GM18909 (cell line): Measurements from ENCODE around the gene GPN3.
"Not testable (repeated sequence)": the region's sequence is repeated elsewhere in the genome, so short reads cannot be mapped to it uniquely, and the experiment has no call there.

Experiments used
- ATAC-seq: cut with Tn5 transposase; IDR thresholded peaks from one replicate; pipeline ENCODE4 v1.9.1; 2021; ENCODE audit warnings: mild to moderate bottlenecking; ENCODE audit not compliant: unreplicated experiment, poor library complexity

The GPN3 gene

DNA sequence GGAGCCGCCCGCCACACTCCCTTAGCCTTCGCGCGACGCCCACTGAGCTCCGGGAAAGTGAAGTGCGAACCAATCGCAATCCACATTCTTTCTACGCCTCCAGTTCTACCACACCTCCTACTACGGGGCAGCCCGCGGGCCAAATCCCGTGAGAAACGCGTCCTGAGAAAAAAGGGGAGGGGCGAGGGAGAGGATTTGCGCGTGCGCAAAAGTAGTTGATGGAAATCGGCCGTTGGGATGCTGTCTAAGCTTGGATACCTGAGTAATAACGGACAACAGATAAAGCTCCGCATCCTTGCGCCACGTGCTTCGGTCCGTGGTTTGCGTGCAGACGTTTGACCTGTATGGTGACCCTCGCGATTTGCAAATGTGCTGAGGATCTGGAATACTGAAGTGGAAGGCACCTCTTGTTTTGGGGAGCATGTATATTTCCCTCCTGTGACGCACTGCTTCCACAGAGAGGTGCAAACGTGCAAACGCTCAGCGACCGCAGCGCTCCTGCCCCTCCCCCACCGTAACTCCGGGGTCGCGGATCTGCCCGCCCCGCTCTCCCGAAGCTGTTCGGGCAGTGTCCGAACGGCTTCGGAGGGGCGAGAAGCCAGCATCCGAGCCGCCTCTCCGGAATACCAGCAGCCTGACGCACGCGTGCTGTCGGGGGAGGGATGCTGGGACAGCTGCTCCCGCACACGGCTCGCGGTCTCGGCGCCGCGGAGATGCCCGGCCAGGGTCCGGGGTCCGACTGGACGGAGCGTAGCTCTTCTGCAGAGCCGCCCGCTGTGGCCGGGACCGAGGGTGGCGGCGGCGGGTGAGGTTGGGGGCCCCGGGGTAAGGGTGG lies at the start of gene GPN3, which contains the start of gene FAM216A:
GPN3 (minus strand) TSS at position 44 of the 835 bp plus-strand sequence. CDS start 54 bp downstream, outside the sequence.
FAM216A (plus strand) TSS at position 632 of the 835 bp plus-strand sequence; CDS start at position 663, 31 bp downstream.
- peak; percentile 83 for ATAC-seq

DNA sequence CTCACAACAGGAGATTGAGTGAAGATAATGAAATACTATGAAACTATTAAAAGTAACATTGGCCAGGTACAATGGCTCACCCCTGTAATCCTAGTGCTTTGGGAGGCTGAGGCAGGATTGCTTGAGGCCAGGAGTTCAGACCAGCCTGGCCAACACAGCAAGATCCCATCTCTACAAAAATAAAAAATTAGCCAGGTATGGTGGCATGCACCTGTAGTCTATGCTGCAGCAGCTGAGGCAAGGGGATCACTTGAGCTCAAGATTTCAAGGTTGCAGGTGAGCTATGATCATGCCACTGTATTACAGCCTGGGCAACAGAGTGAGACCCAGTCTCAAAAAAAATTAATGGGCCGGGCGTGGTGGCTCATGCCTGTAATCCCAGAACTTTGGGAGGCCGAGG lies 48.9 kb upstream of the GPN3 start:
- no peak for ATAC-seq

- ATAC-seq, result no peak
Measured at GRCh38 chr12:110514363-110514762, 46.3 kb upstream of the GPN3 start.

DNA sequence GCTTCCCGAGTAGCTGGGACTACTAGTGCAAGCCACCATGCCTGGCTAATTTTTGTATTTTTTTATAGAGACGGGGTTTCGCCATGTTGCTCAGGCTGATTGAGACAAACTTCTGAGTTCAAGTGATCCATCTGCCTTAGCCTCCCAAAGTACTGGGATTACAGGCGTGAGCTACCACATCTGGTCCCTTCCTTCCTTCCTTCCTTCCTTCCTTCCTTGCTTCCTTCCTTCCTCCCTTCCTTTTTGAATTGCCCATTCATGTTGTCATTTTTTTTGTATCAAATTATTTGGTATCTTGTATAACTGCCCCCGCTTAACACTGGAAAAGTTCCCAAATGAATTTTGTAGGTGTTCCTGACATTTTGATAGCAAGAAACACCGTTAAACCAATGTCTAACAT lies 45.8 kb upstream of the GPN3 start:
- no peak for ATAC-seq

DNA sequence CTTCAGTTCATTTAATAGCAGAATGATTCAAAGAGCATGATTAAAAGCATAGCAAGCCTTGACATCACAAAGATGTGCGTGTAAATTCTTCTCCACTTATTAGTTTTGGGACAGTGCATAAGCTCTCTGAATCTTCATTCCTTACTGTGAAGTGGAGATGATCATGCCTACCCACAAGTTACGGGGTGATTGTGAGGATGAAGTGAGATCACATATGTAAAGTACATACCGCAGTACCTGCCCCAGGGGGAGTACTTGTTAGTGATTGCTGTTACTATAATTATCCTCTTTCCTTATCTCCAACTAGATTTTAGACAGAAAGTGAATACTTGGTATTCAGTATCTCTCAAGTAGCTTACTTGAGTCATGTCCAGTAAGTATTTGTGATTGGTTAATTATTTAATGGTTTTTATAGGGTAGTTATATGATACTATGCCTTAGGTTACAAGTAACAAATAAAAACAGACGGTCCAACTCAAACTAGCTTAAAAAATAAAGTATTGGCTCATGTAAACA lies 40.1 kb upstream of the GPN3 start:
- ATAC-seq, result no peak

DNA sequence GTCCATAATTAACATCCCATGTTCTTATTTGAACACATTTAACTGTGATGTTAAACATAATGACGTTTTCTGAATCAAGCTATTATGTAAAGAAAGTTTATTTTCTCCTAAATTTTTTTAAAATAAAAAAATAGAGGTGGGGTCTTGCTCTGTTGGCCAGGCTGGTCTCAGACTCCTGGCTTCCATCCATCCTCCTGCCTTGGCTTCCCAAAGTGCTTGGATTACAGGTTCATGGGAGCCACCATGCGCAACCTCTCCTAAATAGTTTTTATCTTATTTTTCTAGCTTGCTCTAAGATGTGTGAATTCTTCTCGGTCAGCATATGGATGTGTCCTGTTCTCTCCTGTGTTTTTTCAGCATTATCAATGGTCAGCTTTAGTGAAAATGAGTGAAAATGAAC lies 37.3 kb upstream of the GPN3 start:
- ATAC-seq, result no peak

DNA sequence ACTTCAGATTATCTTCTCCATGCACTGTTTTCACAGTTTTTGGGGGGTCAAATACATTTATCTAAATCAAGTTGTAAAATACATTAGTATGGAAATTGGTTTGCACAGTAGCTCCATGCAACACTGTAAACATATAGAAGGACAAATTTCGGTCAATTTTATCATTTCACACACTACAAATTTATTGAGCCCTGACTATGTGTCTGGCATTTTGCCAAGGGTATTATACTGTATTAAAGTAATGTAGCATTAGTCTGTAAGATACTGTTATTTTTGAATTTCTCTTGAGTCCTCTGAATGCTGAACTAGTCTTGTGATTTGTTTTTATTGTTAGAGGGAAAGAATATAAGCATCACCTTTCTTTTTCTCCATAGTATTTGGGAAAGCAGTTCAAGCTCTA lies 35.4 kb upstream of the GPN3 start:
- no peak for ATAC-seq

GRCh38 chr12:110501752-110502738 lies 34.0 kb upstream of the GPN3 start, which contains the start of the genes RAD9B and VPS29:
Gene RAD9B, plus strand, starts transcription at chr12:110502331. Its CDS starts 7 bp downstream, at chr12:110502338.
Gene VPS29, minus strand, starts transcription at chr12:110502111. Its CDS starts 60 bp downstream, at chr12:110502051.
- ATAC-seq, result peak; percentile 95

DNA sequence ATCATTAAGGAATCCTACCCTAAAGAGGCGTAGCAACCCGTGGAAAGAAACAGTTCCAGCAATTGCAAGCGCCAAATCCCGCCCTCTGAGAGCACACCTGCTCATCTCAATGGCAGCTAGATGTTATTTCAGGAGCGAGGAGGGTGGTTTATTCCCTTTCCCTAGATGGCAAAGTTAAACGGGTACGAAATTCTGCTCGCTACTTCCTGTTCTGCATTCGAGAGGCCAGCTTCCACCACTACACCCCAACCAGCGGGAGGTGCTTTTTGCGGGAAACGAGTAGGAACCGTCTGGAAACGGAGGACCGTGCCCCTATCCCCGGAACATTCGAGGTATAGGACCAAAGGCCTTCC lies 33.3 kb upstream of the GPN3 start:
- ATAC-seq, result peak; percentile 17

- ATAC-seq, result no peak
Measured at GRCh38 chr12:110498984-110499706, 31.1 kb upstream of the GPN3 start.

- no peak for ATAC-seq
Measured at GRCh38 chr12:110475426-110475825, 7.4 kb upstream of the GPN3 start.

GRCh38 chr12:110467847-110468213 lies 227 bp downstream of the GPN3 start:
- ATAC-seq, result no peak

GRCh38 chr12:110466791-110467190 lies 1.3 kb downstream of the GPN3 start:
- no peak for ATAC-seq

DNA sequence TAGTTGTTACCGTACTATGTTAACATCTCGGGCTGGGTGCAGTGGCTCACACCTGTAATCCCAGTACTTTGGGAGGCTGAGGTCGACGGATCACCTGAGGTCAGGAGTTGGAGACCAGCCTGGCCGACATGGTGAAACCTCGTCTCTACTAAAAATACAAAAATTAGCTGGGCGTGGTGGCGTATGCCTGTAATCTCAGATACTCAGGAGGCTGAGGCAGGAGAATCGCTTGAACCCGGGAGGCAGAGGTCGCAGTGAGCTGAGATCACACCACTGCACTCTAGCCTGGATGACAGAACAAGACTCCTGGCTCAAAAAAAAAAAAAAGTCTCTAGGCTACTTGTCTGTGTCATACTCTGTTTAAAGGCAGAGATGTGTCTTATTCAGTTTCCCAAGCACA lies 2.3 kb downstream of the GPN3 start:
- not testable (repeated sequence) for ATAC-seq

- ATAC-seq, result no peak
Measured at GRCh38 chr12:110465024-110465423, 3.0 kb downstream of the GPN3 start.

GRCh38 chr12:110461189-110461588 lies 6.9 kb downstream of the GPN3 start:
- ATAC-seq, result not testable (repeated sequence)

GRCh38 chr12:110458756-110459155 lies 9.3 kb downstream of the GPN3 start:
- no peak for ATAC-seq

DNA sequence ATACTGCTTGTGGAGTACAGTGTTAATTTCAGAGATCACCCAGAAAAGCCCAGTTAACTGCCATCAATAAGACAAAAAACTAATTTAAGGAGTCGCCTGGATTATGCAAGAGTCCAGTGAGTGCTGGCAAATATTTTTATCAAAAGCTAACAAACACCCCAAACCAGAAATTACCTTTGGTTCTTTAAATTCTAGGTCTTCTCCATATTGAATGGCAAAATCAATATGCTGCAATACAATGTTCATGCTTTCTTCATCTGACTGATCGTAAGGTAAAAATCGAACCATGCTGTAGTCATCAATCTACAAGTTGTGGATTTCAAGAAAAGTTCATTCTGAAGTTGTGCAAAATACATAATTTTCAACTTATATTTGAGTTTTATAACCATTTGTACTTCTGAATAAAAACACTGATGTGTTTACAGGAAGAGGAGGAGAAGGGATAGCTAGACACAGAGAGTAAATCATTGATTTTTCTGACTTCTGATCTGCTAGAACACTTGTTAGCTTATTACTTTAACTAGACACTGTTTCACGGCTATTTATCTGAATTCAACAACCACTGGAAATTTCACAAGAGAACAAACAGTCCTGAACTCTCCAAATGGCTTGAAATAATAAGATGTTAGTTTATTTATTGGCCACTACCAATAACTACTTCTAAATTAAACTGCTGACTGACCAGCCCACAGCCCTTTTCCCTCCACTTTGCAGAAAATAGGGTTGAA lies 14.3 kb downstream of the GPN3 start:
- no peak for ATAC-seq

GRCh38 chr12:110451263-110451662 lies 16.8 kb downstream of the GPN3 start:
- ATAC-seq, result no peak
